Activated T-helper 17 cell treated with anti-CD3 and anti-CD28 coated beads, Interleukin-2, amount 50 U/mL, for 72 hours (primary cell): ENCODE measurements around the gene ZNF287. TPM values are rescaled to one million over a fixed set of nuclear protein-coding genes. Genes with fewer than 3 reads are reported as not detected.

ENCODE experiments used
- ATAC-seq: fragments of 150-1000 bp; cut with Tn5 transposase; replicated peaks from 2 replicates; pipeline ENCODE4 v1.10.0; 2021; ENCODE audit warnings: mild to moderate bottlenecking, moderate library complexity
- H3K27ac Mint-ChIP-seq: one replicate; pipeline ENCODE4 v1.8.0; 2022; ENCODE audit warnings: mixed read lengths
- H3K27me3 Mint-ChIP-seq: one replicate; pipeline ENCODE4 v1.8.0; 2022; ENCODE audit warnings: mixed read lengths
- H3K36me3 Mint-ChIP-seq: one replicate; pipeline ENCODE4 v1.8.0; 2022; ENCODE audit warnings: low read depth, mild to moderate bottlenecking, mixed read lengths
- H3K4me1 Mint-ChIP-seq: one replicate; pipeline ENCODE4 v1.8.0; 2022; ENCODE audit warnings: mixed read lengths
- H3K4me3 Mint-ChIP-seq: one replicate; pipeline ENCODE4 v1.8.0; 2022; ENCODE audit warnings: mild to moderate bottlenecking, mixed read lengths
- H3K9me3 Mint-ChIP-seq: one replicate; pipeline ENCODE4 v1.8.0; 2022; ENCODE audit warnings: mixed read lengths
- total RNA-seq, 2 donors: library from RNA; stranded (reverse); gene quantifications; one replicate each; pipeline ENCODE4 v1.2.3, GENCODE V29; 2022

ZNF287 gene
- 1 to 10 TPM; 3.3 to 6.3 TPM for total RNA-seq

DNA sequence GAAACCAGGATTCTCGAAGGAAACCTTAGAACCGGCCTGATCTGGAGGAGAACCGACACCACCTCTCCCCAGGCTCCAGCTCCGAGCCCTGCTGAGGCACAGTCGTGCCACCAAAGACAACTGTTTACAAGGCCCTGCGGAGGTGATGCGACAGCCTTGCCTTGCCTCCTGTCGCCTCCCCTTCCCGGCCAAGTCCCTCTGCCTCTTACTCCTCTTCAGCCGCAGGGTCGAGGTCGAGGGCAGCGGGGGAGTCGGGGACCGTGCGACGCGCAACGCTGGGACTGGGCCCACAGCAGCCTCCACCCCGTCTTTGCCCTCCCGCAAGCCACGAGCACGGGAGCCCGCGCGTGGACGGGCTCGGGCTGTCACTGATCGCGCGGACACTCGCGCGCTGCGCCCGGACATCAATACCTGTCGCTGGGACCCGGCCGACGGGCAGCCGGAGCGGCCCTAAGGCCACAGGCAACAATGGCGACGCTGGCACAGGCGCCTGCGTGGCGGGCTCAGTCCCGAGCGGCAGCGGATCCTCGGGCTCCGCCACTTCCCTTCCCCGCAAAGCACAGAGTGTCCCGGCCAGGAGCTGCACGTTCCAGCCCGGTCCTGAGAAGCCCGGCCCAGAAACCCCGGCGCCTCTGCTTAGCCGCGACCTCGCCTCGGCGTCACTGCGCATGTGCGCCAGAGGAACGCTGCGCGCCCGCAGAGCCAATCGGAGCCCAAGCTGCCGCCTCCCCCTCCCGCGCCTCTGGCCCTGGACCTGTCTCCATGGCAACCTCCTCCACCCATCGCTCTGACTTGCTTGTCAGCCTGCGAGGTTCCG, at the start of gene ZNF287:
TSS of gene ZNF287 (minus strand) at position 664 of the 817 bp plus-strand sequence. CDS start 1,473 bp downstream, outside the sequence.
- Mint-ChIP-seq H3K36me3 (peaks cover 6% of the 10 kb centered on the region), H3K9me3 (no peaks in the 10 kb centered on the region), H3K27ac (peak within 1 kb of the TSS; percentile 81), H3K4me3 (peak within 1 kb of the TSS; percentile 82), H3K27me3 (peaks cover 3% of the 10 kb centered on the region), H3K4me1 (no peaks in the 10 kb centered on the region)
- peak; percentile 99 for ATAC-seq

DNA sequence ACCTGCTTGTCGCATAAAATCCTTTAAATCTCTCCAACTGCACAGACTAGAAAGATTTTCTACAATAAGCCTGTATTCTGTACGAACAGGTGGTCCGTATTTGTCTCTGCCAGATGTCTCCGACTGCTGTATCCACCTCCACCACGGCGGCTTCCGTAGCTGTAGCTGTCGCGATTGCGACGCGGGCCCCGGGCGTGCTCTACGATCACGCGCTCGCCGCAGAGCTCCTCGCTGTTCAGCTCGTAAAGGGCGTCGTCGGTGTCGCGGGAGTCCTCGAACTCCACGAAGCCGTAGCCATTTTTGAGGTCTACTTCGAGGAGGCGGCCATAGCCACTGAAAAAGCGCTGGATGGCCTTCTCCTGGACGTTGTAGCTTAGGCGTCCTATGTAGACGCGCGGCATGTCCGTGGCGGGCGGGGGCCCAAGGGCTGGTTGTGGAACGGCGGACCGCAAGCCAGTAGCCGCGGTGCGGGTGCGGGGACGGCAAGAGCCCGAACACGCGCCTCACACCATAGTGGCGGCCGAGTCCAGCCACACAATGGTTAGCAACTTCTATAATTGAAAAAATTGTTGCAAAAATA, 48.6 kb upstream of the ZNF287 start:
- Mint-ChIP-seq H3K36me3 (peaks cover 3% of the 10 kb centered on the region), H3K4me3 (no peak overlapping the region), H3K4me1 (no peaks in the 10 kb centered on the region), H3K27me3 (no peaks in the 10 kb centered on the region), H3K9me3 (peaks cover 37% of the 10 kb centered on the region), H3K27ac (no peak overlapping the region)
- no peak for ATAC-seq

- no peaks in the 10 kb centered on the region for H3K9me3 Mint-ChIP-seq
- H3K27ac Mint-ChIP-seq = no peak overlapping the region
- no peak overlapping the region for H3K4me3 Mint-ChIP-seq
- peaks cover 5% of the 10 kb centered on the region for H3K27me3 Mint-ChIP-seq
- no peaks in the 10 kb centered on the region for H3K36me3 Mint-ChIP-seq
- ATAC-seq = no peak
- H3K4me1 Mint-ChIP-seq = no peaks in the 10 kb centered on the region
Measured at GRCh38 chr17:16599537-16599936, 30.5 kb upstream of the ZNF287 start.

DNA sequence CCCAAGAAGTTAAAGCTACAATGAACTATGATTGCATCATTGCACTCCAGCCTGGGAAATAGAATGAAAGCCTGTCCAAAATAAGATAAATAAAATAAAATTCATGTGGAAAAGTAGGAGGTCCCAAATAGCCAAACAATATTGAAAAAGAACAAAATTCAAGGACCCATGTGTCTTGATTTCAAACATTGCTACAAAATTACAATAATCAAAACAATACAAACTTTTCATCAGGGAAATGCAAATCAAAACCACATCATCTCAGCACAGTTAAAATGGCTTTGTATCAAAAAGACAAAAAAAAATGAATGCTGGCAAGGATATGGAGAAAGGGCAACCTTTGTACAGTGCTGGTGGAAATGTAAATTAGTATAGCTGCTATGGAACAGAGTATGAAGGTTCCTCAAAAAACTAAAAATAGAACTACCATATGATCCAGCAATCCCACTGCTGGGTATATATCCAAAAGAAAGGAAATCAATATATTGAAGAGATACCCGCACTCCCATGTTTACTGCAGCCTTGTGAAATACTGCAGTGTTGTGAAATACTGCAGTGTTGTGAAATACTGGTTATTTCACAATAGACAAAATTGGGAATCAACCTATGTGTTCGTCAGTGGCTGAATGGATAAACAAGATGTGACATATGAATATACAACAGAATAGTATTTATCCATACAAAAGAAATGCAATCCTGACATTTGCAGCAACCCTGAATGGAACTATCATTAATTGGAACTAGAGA, 24.5 kb upstream of the ZNF287 start:
- no peak for ATAC-seq
- H3K9me3 Mint-ChIP-seq = no peaks in the 10 kb centered on the region
- H3K27ac Mint-ChIP-seq = no peak overlapping the region

DNA sequence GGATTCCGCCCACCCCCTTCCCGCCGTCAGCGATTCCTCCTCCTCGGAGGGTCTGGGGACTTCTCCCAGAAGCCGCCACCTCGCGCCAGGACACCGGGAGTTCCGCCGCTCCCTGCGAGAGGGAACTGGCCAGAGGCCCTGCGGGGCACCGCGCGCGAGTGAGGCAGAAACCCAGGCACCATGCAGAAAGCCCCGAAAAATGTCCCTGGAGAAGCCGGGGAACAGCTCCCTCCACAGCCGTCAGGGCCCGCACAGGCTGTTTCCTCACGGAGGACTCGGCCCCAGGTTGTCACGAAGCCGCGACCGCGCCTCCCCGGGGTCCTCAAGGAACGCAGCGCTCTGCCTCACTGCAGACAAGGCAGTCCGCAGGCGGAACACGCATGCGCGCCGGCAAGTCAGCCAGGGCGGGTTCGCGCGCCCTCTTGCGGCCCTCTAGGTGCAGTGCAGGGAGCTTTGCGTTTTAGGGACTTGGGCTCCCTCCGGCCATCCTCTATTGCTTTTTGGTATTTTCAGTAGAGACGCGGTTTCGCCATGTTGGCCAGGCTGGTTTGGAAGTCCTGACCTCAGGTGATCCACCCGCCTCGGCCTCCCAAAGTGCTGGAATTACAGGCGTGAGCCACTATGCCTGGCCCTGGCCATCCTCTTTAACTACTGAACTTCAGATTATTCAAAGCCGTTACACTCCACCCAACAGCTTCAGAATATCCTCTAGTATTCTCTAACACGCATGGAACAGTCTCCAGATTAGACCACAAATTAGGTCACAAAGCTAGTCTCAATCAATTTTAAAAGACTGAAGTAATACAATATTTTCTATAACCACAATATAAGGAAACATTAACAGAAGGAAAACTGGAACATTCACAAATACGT, 20.3 kb upstream of the ZNF287 start:
- Mint-ChIP-seq H3K4me3 (peak overlapping the region; percentile 62), H3K27ac (no peak overlapping the region), H3K27me3 (peaks cover 21% of the 10 kb centered on the region), H3K36me3 (no peaks in the 10 kb centered on the region), H3K4me1 (no peaks in the 10 kb centered on the region), H3K9me3 (no peaks in the 10 kb centered on the region)
- ATAC-seq = peak; percentile 88

More for the DNA sequence above, 24.5 kb upstream of the ZNF287 start:
- Mint-ChIP-seq H3K27me3 (peaks cover 18% of the 10 kb centered on the region), H3K36me3 (no peaks in the 10 kb centered on the region), H3K4me1 (no peaks in the 10 kb centered on the region), H3K4me3 (no peak overlapping the region)

DNA sequence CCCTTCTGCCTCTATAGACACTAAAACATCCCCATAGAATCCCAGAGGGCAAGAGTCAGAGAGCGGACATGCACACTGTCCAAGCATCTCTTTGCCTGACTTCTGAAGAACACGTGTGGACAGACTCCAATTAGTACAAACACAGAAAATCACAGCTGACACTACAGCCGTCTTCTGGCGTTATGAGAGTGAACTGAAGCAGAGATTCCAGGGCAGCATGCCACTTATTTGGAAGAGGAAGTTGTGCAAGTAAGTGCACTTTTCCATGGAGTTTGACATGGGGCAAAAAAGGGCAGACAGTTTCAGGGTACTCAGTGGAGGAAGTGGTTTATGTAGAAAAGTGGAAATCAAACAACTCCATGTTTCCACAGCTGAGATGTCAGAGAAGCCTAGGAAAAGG, 16.8 kb upstream of the ZNF287 start:
- no peak for ATAC-seq
- Mint-ChIP-seq H3K36me3 (no peaks in the 10 kb centered on the region), H3K4me1 (no peaks in the 10 kb centered on the region), H3K27me3 (peaks cover 13% of the 10 kb centered on the region), H3K4me3 (no peak overlapping the region), H3K27ac (no peak overlapping the region), H3K9me3 (no peaks in the 10 kb centered on the region)

GRCh38 chr17:16584273-16584995, 15.4 kb upstream of the ZNF287 start:
- Mint-ChIP-seq H3K4me3 (peak overlapping the region; percentile 86), H3K9me3 (no peaks in the 10 kb centered on the region), H3K36me3 (no peaks in the 10 kb centered on the region), H3K27me3 (peaks cover 14% of the 10 kb centered on the region), H3K4me1 (no peaks in the 10 kb centered on the region), H3K27ac (peak overlapping the region; percentile 42)
- peak; percentile 99 for ATAC-seq

- peak overlapping the region; percentile 86 for H3K4me3 Mint-ChIP-seq
- no peaks in the 10 kb centered on the region for H3K4me1 Mint-ChIP-seq
- H3K27ac Mint-ChIP-seq = peak overlapping the region; percentile 42
- H3K9me3 Mint-ChIP-seq = no peaks in the 10 kb centered on the region
- H3K36me3 Mint-ChIP-seq = no peaks in the 10 kb centered on the region
- peaks cover 14% of the 10 kb centered on the region for H3K27me3 Mint-ChIP-seq
- no peak for ATAC-seq
Measured at GRCh38 chr17:16583781-16584180, 14.8 kb upstream of the ZNF287 start.

- no peak overlapping the region for H3K27ac Mint-ChIP-seq
- no peaks in the 10 kb centered on the region for H3K9me3 Mint-ChIP-seq
- no peak overlapping the region for H3K4me3 Mint-ChIP-seq
- no peaks in the 10 kb centered on the region for H3K36me3 Mint-ChIP-seq
- no peak for ATAC-seq
- H3K4me1 Mint-ChIP-seq = no peaks in the 10 kb centered on the region
- H3K27me3 Mint-ChIP-seq = peaks cover 3% of the 10 kb centered on the region
Measured at GRCh38 chr17:16573466-16573865, 4.5 kb upstream of the ZNF287 start.

DNA sequence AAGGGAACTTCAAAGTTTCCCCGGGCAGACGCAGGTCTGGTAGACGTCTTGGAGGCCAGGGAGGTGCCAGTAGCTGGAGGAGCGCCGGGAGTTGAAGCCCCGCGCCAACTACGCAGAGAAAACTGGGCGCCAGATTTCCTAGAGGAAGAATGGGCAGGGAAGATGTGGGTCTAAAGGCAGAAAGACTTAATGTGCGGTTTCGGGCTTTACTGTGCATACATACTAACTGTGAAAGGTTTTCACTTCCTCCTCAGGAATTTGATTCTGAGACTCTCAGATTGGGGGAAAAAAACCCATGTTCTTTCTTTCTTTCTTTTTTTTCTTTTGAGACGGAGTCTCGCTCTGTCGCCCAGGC, 331 bp upstream of the ZNF287 start:
- Mint-ChIP-seq H3K9me3 (no peaks in the 10 kb centered on the region), H3K27ac (peak overlapping the region; percentile 81), H3K36me3 (no peaks in the 10 kb centered on the region), H3K4me1 (no peaks in the 10 kb centered on the region), H3K27me3 (peaks cover 3% of the 10 kb centered on the region), H3K4me3 (peak overlapping the region; percentile 82)
- no peak for ATAC-seq

GRCh38 chr17:16552637-16553045, 16.4 kb downstream of the ZNF287 start:
- no peak for ATAC-seq
- no peak overlapping the region for H3K27ac Mint-ChIP-seq
- H3K36me3 Mint-ChIP-seq = peaks cover 52% of the 10 kb centered on the region
- no peaks in the 10 kb centered on the region for H3K4me1 Mint-ChIP-seq
- peaks cover 42% of the 10 kb centered on the region for H3K9me3 Mint-ChIP-seq
- H3K4me3 Mint-ChIP-seq = no peak overlapping the region
- H3K27me3 Mint-ChIP-seq = no peaks in the 10 kb centered on the region

GRCh38 chr17:16551878-16552636, 16.9 kb downstream of the ZNF287 start:
- Mint-ChIP-seq H3K27me3 (no peaks in the 10 kb centered on the region), H3K4me3 (no peak overlapping the region), H3K27ac (no peak overlapping the region), H3K9me3 (peaks cover 42% of the 10 kb centered on the region), H3K4me1 (no peaks in the 10 kb centered on the region), H3K36me3 (peaks cover 46% of the 10 kb centered on the region)
- ATAC-seq = no peak

- Mint-ChIP-seq H3K9me3 (no peaks in the 10 kb centered on the region), H3K4me1 (no peaks in the 10 kb centered on the region), H3K27ac (peak overlapping the region; percentile 96), H3K27me3 (no peaks in the 10 kb centered on the region), H3K36me3 (peaks cover 7% of the 10 kb centered on the region), H3K4me3 (peak overlapping the region; percentile 97)
- no peak for ATAC-seq
Measured at GRCh38 chr17:16537130-16537458, 31.9 kb downstream of the ZNF287 start.
